ENCODE results near the gene TSPAN19. TPM values are rescaled to one million over a fixed set of nuclear protein-coding genes. Genes with fewer than 3 reads are reported as not detected.

The TSPAN19 gene
- total and polyA plus RNA-seq, 2 of the 13 experiments (the other 11 are each of a cell fraction or from before 2014, with no cell fraction given) = not detected

GRCh38 chr12:85004204-85004603 lies 31.9 kb downstream of the TSPAN19 start:
- Histone ChIP-seq H3K4me3 (replicated peaks in 1 of 3; ENCODE audit: insufficient read depth in 1 of 3, low read depth in 2 of 3, low read length in 3 of 3) (no peak overlapping the region), H3K27ac (ENCODE audit: extremely low read length, insufficient read depth, low read length) (no peak overlapping the region), H3K9ac (ENCODE audit: insufficient read depth, low read depth, low read length) (no peak overlapping the region), H4K20me1 (ENCODE audit: insufficient read depth, low read length) (no peaks in the 10 kb centered on the region), H3K27me3 (ENCODE audit: control insufficient read depth in 1 of 2, insufficient read depth in 2 of 2, low read length in 2 of 2) (no peaks in the 10 kb centered on the region), H3K4me1 (ENCODE audit: insufficient read depth, low read length) (no peaks in the 10 kb centered on the region), H3K79me2 (ENCODE audit: insufficient read depth, low read length) (no peaks in the 10 kb centered on the region), H3K36me3 (replicated peaks in 1 of 2; ENCODE audit: control insufficient read depth in 1 of 2, insufficient read depth in 2 of 2, low read length in 2 of 2) (no peaks in the 10 kb centered on the region), H2AFZ (ENCODE audit: low read length) (no peak overlapping the region), H3K9me3 (ENCODE audit: low read length) (no peaks in the 10 kb centered on the region), H3K4me2 (ENCODE audit: low read depth, low read length) (no peak overlapping the region)
- DNase-seq (ENCODE audit: low spot score) = no peak
- CTCF ChIA-PET (ENCODE audit: low intra/inter-chr PET ratio, low total read pairs) = no interaction called here
- BruUV-seq (replicated peaks) = no TSS peak
- FAIRE-seq = no peak
- in situ Hi-C loops (cut with HindIII; ENCODE audit: extremely low pct_ligation_motif_present, low pct_unique_long_range_greater_than_20kb) (no loop called here), intact Hi-C loops (cut with micrococcal nuclease; ENCODE audit: unreplicated experiment) (no loop called here)
- POLR2A ChIA-PET = no interaction called here
- no peak for TF ChIP-seq BCLAF1 (IDR thresholded peaks at IDR 0.05)
- no peak for TF ChIP-seq STAT5B (CRISPR knock-in tag; IDR thresholded peaks at IDR 0.05)
- TF ChIP-seq ZNF562 (CRISPR knock-in tag; IDR thresholded peaks at IDR 0.05; ENCODE audit: borderline replicate concordance) = no peak
- TF ChIP-seq ZNF780A (CRISPR knock-in tag; IDR thresholded peaks at IDR 0.05) = no peak
- TF ChIP-seq ZNF605 (CRISPR knock-in tag; IDR thresholded peaks at IDR 0.05) = no peak
- TF ChIP-seq ZNF230 (CRISPR knock-in tag; IDR thresholded peaks at IDR 0.05) = no peak
- no peak for TF ChIP-seq WIZ (CRISPR knock-in tag; IDR thresholded peaks at IDR 0.05)
- no peak for TF ChIP-seq ZMYM3 (CRISPR knock-in tag; IDR thresholded peaks at IDR 0.05)
- TF ChIP-seq KLF16 (CRISPR knock-in tag; IDR thresholded peaks at IDR 0.05) = no peak
- ATAC-seq = no peak
